ENCODE data around the gene PIEZO2.
"Not testable (repeated sequence)": the region's sequence is repeated elsewhere in the genome, so short reads cannot be mapped to it uniquely, and the experiment has no call there.

PIEZO2 gene

GRCh38 chr18:10973567-10974203, 175.7 kb downstream of the PIEZO2 start:
- DNase-seq (ENCODE audit: low read depth): no peak

- DNase-seq (ENCODE audit: low read depth): no peak
These were observed 177.7 kb downstream of the PIEZO2 start for GRCh38 chr18:10971717-10972116.

GRCh38 chr18:10965119-10965518, 184.2 kb downstream of the PIEZO2 start:
- no peak for DNase-seq (ENCODE audit: low read depth)

- no peak for DNase-seq (ENCODE audit: low read depth)
These were observed 195.7 kb downstream of the PIEZO2 start for GRCh38 chr18:10953672-10954071.

- DNase-seq (ENCODE audit: low read depth): no peak
These were observed 197.5 kb downstream of the PIEZO2 start for GRCh38 chr18:10951631-10952544.

- DNase-seq (ENCODE audit: low read depth): no peak
These were observed 198.3 kb downstream of the PIEZO2 start for GRCh38 chr18:10950876-10951630.

GRCh38 chr18:10950080-10950875, 199.1 kb downstream of the PIEZO2 start:
- no peak for DNase-seq (ENCODE audit: low read depth)

- DNase-seq (ENCODE audit: low read depth): no peak
These were observed 199.7 kb downstream of the PIEZO2 start for GRCh38 chr18:10949655-10950054.

- DNase-seq (ENCODE audit: low read depth): no peak
These were observed 200.9 kb downstream of the PIEZO2 start for GRCh38 chr18:10948421-10948820.

- no peak for DNase-seq (ENCODE audit: low read depth)
These were observed 203.3 kb downstream of the PIEZO2 start for GRCh38 chr18:10946058-10946457.

- DNase-seq (ENCODE audit: low read depth): no peak
These were observed 206.4 kb downstream of the PIEZO2 start for GRCh38 chr18:10942998-10943397.

GRCh38 chr18:10939822-10940221, 209.5 kb downstream of the PIEZO2 start:
- no peak for DNase-seq (ENCODE audit: low read depth)

- no peak for DNase-seq (ENCODE audit: low read depth)
These were observed 211.4 kb downstream of the PIEZO2 start for GRCh38 chr18:10937743-10938640.

- DNase-seq (ENCODE audit: low read depth): no peak
These were observed 213.0 kb downstream of the PIEZO2 start for GRCh38 chr18:10936176-10937053.

- DNase-seq (ENCODE audit: low read depth): no peak
These were observed 213.8 kb downstream of the PIEZO2 start for GRCh38 chr18:10935588-10935987.

GRCh38 chr18:10933648-10934047, 215.7 kb downstream of the PIEZO2 start:
- not testable (repeated sequence) for DNase-seq (ENCODE audit: low read depth)

GRCh38 chr18:10930076-10930475, 219.3 kb downstream of the PIEZO2 start:
- no peak for DNase-seq (ENCODE audit: low read depth)

- DNase-seq (ENCODE audit: low read depth): no peak
These were observed 220.5 kb downstream of the PIEZO2 start for GRCh38 chr18:10928772-10929373.
